GM12878 (cell line): ENCODE results near the gene MYL6B. TPM values are rescaled to one million over a fixed set of nuclear protein-coding genes. Genes with fewer than 3 reads are reported as not detected.
A peak's percentile ranks its signal among the peaks of the same experiment; 100 is the strongest.

Source experiments
- ATF2 ChIP-seq: IDR thresholded peaks from 2 replicates; pipeline ENCODE4 v1.6.1; 2012; ENCODE audit warnings: low read length, inconsistent platforms
- ATF7 ChIP-seq: fragments of 450-650 bp; IDR thresholded peaks from 2 replicates; pipeline ENCODE4 v1.6.1; 2016; ENCODE audit warnings: low read depth, mild to moderate bottlenecking
- CUX1 ChIP-seq: IDR thresholded peaks from 2 replicates; pipeline ENCODE4 v1.6.1; 2012; ENCODE audit warnings: improper control_type of control experiment, low read depth, low read length; ENCODE audit not compliant: insufficient replicate concordance
- IKZF2 ChIP-seq, 2 experiments: fragments of 450-650 bp; IDR thresholded peaks; 2 replicates each; pipeline ENCODE4 v1.6.1; 2017; ENCODE audit warnings: mild to moderate bottlenecking in 2 of 2, moderate library complexity in 2 of 2
- MTA3 ChIP-seq: IDR thresholded peaks from 2 replicates; pipeline ENCODE4 v1.6.1; 2012; ENCODE audit warnings: low read length, inconsistent platforms, borderline replicate concordance
- RCOR1 ChIP-seq: conservative IDR thresholded peaks from 2 replicates; pipeline ENCODE4 v1.6.1; 2012; ENCODE audit warnings: low read depth, low read length, improper control_type of control experiment
- SIN3A ChIP-seq: IDR thresholded peaks from 2 replicates; pipeline ENCODE4 v1.6.1; 2012; ENCODE audit warnings: low read depth, low read length, improper control_type of control experiment
- SKIL ChIP-seq: fragments of 450-650 bp; IDR thresholded peaks from 2 replicates; pipeline ENCODE4 v1.6.1; 2017; ENCODE audit warnings: mild to moderate bottlenecking, low read depth, inconsistent platforms; ENCODE audit not compliant: poor library complexity, severe bottlenecking
- SREBF1 ChIP-seq: IDR thresholded peaks from 2 replicates; pipeline ENCODE4 v1.6.1; 2012; ENCODE audit warnings: mild to moderate bottlenecking, low read length
- SUPT20H ChIP-seq: IDR thresholded peaks from 2 replicates; pipeline ENCODE4 v1.6.1; 2011; ENCODE audit warnings: low read depth, mild to moderate bottlenecking, low read length, moderate library complexity, borderline replicate concordance; ENCODE audit not compliant: control insufficient read depth
- ZZZ3 ChIP-seq: IDR thresholded peaks from 2 replicates; pipeline ENCODE4 v1.6.1; 2011; ENCODE audit warnings: low read depth; ENCODE audit not compliant: control insufficient read depth, insufficient read length
- polyA plus RNA-seq, 11 experiments: library from polyadenylated mRNA; depleted of rRNA in 4 of 11; unstranded in 6 of 11; stranded (reverse) in 5 of 11; fragments of >200 nt; fragmentation: Nextera tagmentation in 4 of 11; fragmentation: Illumina TruSeq in 1 of 11; extraction: Ambion mirVana in 4 of 11; extraction: Trizol in 1 of 11; gene quantifications; 1 replicate in 1 of 11; 2 replicates in 10 of 11; pipeline versions ENCODE4 v1.2.1 to v1.2.3, GENCODE V29; 2011 to 2016; ENCODE audit warnings: inconsistent platforms in 2 of 11, missing spikeins in 2 of 11, low read depth in 1 of 11
- total RNA-seq, 4 experiments: library from RNA; depleted of rRNA in 3 of 4; stranded (reverse); fragments of >200 nt in 3 of 4; fragmentation: Illumina TruSeq in 1 of 4; extraction: Trizol in 1 of 4; gene quantifications; 2 replicates each; pipeline versions ENCODE4 v1.2.1 to v1.2.3, GENCODE V29; 2013 to 2021
- TF ChIP-seq, protein P1 (sequence below): fragments of 450-650 bp; IDR thresholded peaks from 2 replicates; pipeline ENCODE4 v1.6.1; 2018; ENCODE audit warnings: mild to moderate bottlenecking, low read depth, moderate library complexity; ENCODE audit not compliant: partially characterized antibody
- TF ChIP-seq, protein P2 (sequence below): IDR thresholded peaks from 2 replicates; pipeline ENCODE4 v1.6.1; 2011; ENCODE audit warnings: borderline replicate concordance, low read depth, mild to moderate bottlenecking, moderate library complexity, mixed read lengths, low read length; ENCODE audit not compliant: insufficient read depth; ENCODE audit errors: extremely low read length

Gene MYL6B
- total and polyA plus RNA-seq, 10 of the 15 experiments (the other 5 are each of a cell fraction or from before 2014, with no cell fraction given): 75.5 to 153 (median 114) TPM

GRCh38 chr12:56127888-56128669 is 24.3 kb upstream of the MYL6B start, which contains the start of gene ESYT1 (continued):
- TF ChIP-seq SKIL: no peak
- 0 out of 2 replicates have a peak, but pooled peaks have one; percentile 42 for TF ChIP-seq SREBF1
- TF ChIP-seq ATF7: peak; percentile 100
- TF ChIP-seq MTA3: no peak; the same call in 1 of the 2 replicates
- TF ChIP-seq, protein P1, sequence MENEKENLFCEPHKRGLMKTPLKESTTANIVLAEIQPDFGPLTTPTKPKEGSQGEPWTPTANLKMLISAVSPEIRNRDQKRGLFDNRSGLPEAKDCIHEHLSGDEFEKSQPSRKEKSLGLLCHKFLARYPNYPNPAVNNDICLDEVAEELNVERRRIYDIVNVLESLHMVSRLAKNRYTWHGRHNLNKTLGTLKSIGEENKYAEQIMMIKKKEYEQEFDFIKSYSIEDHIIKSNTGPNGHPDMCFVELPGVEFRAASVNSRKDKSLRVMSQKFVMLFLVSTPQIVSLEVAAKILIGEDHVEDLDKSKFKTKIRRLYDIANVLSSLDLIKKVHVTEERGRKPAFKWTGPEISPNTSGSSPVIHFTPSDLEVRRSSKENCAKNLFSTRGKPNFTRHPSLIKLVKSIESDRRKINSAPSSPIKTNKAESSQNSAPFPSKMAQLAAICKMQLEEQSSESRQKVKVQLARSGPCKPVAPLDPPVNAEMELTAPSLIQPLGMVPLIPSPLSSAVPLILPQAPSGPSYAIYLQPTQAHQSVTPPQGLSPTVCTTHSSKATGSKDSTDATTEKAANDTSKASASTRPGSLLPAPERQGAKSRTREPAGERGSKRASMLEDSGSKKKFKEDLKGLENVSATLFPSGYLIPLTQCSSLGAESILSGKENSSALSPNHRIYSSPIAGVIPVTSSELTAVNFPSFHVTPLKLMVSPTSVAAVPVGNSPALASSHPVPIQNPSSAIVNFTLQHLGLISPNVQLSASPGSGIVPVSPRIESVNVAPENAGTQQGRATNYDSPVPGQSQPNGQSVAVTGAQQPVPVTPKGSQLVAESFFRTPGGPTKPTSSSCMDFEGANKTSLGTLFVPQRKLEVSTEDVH: peak; percentile 99
- no peak for TF ChIP-seq CUX1
- TF ChIP-seq, protein P2, sequence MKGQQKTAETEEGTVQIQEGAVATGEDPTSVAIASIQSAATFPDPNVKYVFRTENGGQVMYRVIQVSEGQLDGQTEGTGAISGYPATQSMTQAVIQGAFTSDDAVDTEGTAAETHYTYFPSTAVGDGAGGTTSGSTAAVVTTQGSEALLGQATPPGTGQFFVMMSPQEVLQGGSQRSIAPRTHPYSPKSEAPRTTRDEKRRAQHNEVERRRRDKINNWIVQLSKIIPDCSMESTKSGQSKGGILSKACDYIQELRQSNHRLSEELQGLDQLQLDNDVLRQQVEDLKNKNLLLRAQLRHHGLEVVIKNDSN: peak; percentile 75
- no peak for TF ChIP-seq SUPT20H
- no peak for TF ChIP-seq IKZF2 (IDR thresholded peaks at IDR 0.05)
- peak; percentile 62; the same call in 1 of the 2 replicates for TF ChIP-seq SIN3A
- TF ChIP-seq RCOR1: no peak
- peak; percentile 86 for TF ChIP-seq ATF2
- TF ChIP-seq ZZZ3: no peak
